ENCODE results near the gene CFAP69. TPM values are rescaled to one million over a fixed set of nuclear protein-coding genes. Genes with fewer than 3 reads are reported as not detected.

CFAP69 gene
- total RNA-seq, 2 experiments from 2014 or later, result not detected

- H3K36me3 Mint-ChIP-seq (ENCODE audit: low read depth), result no peaks in the 10 kb centered on the region
- no peak overlapping the region for H3K4me3 Mint-ChIP-seq
- no peak overlapping the region for H3K27ac Mint-ChIP-seq
- H3K9me3 Mint-ChIP-seq, result no peaks in the 10 kb centered on the region
- DNase-seq, result no peak
- no peak for ATAC-seq (ENCODE audit: poor library complexity)
- intact Hi-C loops (cut with DNase I, micrococcal nuclease), result no loop called here
- TF ChIP-seq CTCF (IDR thresholded peaks at IDR 0.05), result no peak
- Histone ChIP-seq H3K27me3 (ENCODE audit: control insufficient read depth in 1 of 2, insufficient read depth in 2 of 2, low read length in 2 of 2) (peaks cover 25 to 60% of the 10 kb centered on the region in 2 experiments), H3K4me1 (ENCODE audit: insufficient read depth, low read length) (peaks cover 9% of the 10 kb centered on the region), H3K9me3 (ENCODE audit: control insufficient read depth in 1 of 2, insufficient read depth in 1 of 2, low read length in 2 of 2) (peaks cover 0 to 8% of the 10 kb centered on the region in 2 experiments), H3K27ac (ENCODE audit: low read depth in 1 of 2, low read length in 2 of 2) (no peak overlapping the region), H3K4me3 (ENCODE audit: low read length) (no peak overlapping the region), H3K36me3 (ENCODE audit: insufficient read depth, low read length) (no peaks in the 10 kb centered on the region)
- peaks cover 75% of the 10 kb centered on the region for H3K27me3 Mint-ChIP-seq
- POLR2A ChIA-PET, result no interaction called here
- CTCF ChIA-PET, result no interaction called here
- peaks cover 15% of the 10 kb centered on the region for H3K4me1 Mint-ChIP-seq (ENCODE audit: low read depth)
Observed at GRCh38 chr7:90320418-90320800, 75.4 kb downstream of the CFAP69 start.

- ChIA-PET CTCF (no interaction called here), POLR2A (no interaction called here)
- Histone ChIP-seq H3K4me3 (ENCODE audit: low read length) (no peak within 1 kb of the TSS), H3K27me3 (ENCODE audit: control insufficient read depth in 1 of 2, insufficient read depth in 2 of 2, low read length in 2 of 2) (peaks cover 25 to 60% of the 10 kb centered on the region in 2 experiments), H3K9me3 (ENCODE audit: control insufficient read depth in 1 of 2, insufficient read depth in 1 of 2, low read length in 2 of 2) (peaks cover 0 to 8% of the 10 kb centered on the region in 2 experiments), H3K36me3 (ENCODE audit: insufficient read depth, low read length) (no peaks in the 10 kb centered on the region), H3K27ac (ENCODE audit: low read depth in 1 of 2, low read length in 2 of 2) (no peak within 1 kb of the TSS), H3K4me1 (ENCODE audit: insufficient read depth, low read length) (peaks cover 9% of the 10 kb centered on the region)
- Mint-ChIP-seq H3K4me3 (no peak within 1 kb of the TSS), H3K27ac (no peak within 1 kb of the TSS), H3K4me1 (ENCODE audit: low read depth) (peaks cover 15% of the 10 kb centered on the region), H3K27me3 (peaks cover 75% of the 10 kb centered on the region), H3K36me3 (ENCODE audit: low read depth) (no peaks in the 10 kb centered on the region), H3K9me3 (no peaks in the 10 kb centered on the region)
- DNase-seq (no peak), ATAC-seq (ENCODE audit: poor library complexity) (peak; percentile 29)
- intact Hi-C loops (cut with DNase I, micrococcal nuclease), result no loop called here
- TF ChIP-seq CTCF (IDR thresholded peaks at IDR 0.05), result no peak
Observed at GRCh38 chr7:90320801-90321494, 76.0 kb downstream of the CFAP69 start, which contains the start of gene FAM237B. Gene FAM237B (minus strand): TSS chr7:90321304. CDS start chr7:90319748, 1,556 bp downstream.

- Histone ChIP-seq H3K27me3 (ENCODE audit: control insufficient read depth in 1 of 2, insufficient read depth in 2 of 2, low read length in 2 of 2) (peaks cover 25 to 54% of the 10 kb centered on the region in 2 experiments), H3K36me3 (ENCODE audit: insufficient read depth, low read length) (no peaks in the 10 kb centered on the region), H3K9me3 (ENCODE audit: control insufficient read depth in 1 of 2, insufficient read depth in 1 of 2, low read length in 2 of 2) (peaks cover 0 to 8% of the 10 kb centered on the region in 2 experiments), H3K27ac (ENCODE audit: low read depth in 1 of 2, low read length in 2 of 2) (no peak overlapping the region), H3K4me3 (ENCODE audit: low read length) (no peak overlapping the region), H3K4me1 (ENCODE audit: insufficient read depth, low read length) (peaks cover 9% of the 10 kb centered on the region)
- CTCF ChIA-PET, result no interaction called here
- ATAC-seq (ENCODE audit: poor library complexity) (no peak), DNase-seq (no peak)
- POLR2A ChIA-PET, result no interaction called here
- Mint-ChIP-seq H3K36me3 (ENCODE audit: low read depth) (no peaks in the 10 kb centered on the region), H3K27ac (no peak overlapping the region), H3K4me3 (no peak overlapping the region), H3K9me3 (no peaks in the 10 kb centered on the region), H3K4me1 (ENCODE audit: low read depth) (peaks cover 15% of the 10 kb centered on the region), H3K27me3 (peaks cover 57% of the 10 kb centered on the region)
- no peak for TF ChIP-seq CTCF (IDR thresholded peaks at IDR 0.05)
- intact Hi-C loops (cut with DNase I, micrococcal nuclease), result no loop called here
Observed at GRCh38 chr7:90322837-90323236, 77.9 kb downstream of the CFAP69 start.

All from CD4-positive, alpha-beta T cell (primary cell).